Suprapubic skin (tissue), 4 donors: ENCODE results near the gene RFFL. TPM values are rescaled to one million over a fixed set of nuclear protein-coding genes. Genes with fewer than 3 reads are reported as not detected.

Source experiments
- DNase-seq, 2 donors: peaks; one replicate each; pipeline ENCODE4 v3.0.0-alpha.2; 2019; ENCODE audit warnings: low spot score in 2 of 2
- H3K27ac ChIP-seq: fragments of 200-600 bp; sonication (generic); one replicate; pipeline ENCODE4 v1.5.1; 2019
- H3K27me3 ChIP-seq: fragments of 200-600 bp; sonication (generic); one replicate; pipeline ENCODE4 v1.5.1; 2019
- H3K36me3 ChIP-seq: fragments of 200-600 bp; sonication (generic); one replicate; pipeline ENCODE4 v1.5.1; 2019
- H3K4me1 ChIP-seq: fragments of 200-600 bp; sonication (generic); one replicate; pipeline ENCODE4 v1.5.1; 2019
- H3K4me3 ChIP-seq: fragments of 200-600 bp; sonication (generic); one replicate; pipeline ENCODE4 v1.5.1; 2019; ENCODE audit warnings: mild to moderate bottlenecking
- H3K9me3 ChIP-seq: fragments of 200-600 bp; sonication (generic); one replicate; pipeline ENCODE4 v1.5.1; 2019
- CTCF ChIP-seq, 2 donors: fragments of 200-600 bp in 1 of 2; fragments of 450-650 bp in 1 of 2; sonication (generic) in 1 of 2; IDR thresholded peaks; one replicate each; pipeline ENCODE4 v1.5.1; 2016 to 2019; ENCODE audit warnings: antibody characterized with exemption in 2 of 2, mild to moderate bottlenecking in 1 of 2, moderate library complexity in 1 of 2
- EP300 ChIP-seq: sonication (generic); formaldehyde crosslinking; IDR thresholded peaks from one replicate; pipeline ENCODE4 v1.6.1; 2017; ENCODE audit warnings: antibody characterized with exemption
- POLR2A ChIP-seq, 2 donors: fragments of 450-650 bp; IDR thresholded peaks; one replicate each; pipeline ENCODE4 v1.6.1; 2017; ENCODE audit warnings: antibody characterized with exemption in 2 of 2, mild to moderate bottlenecking in 2 of 2, moderate library complexity in 2 of 2
- POLR2AphosphoS5 ChIP-seq, 3 donors: sonication (generic); formaldehyde crosslinking; IDR thresholded peaks; one replicate each; pipeline ENCODE4 v1.6.1; 2017; ENCODE audit warnings: antibody characterized with exemption in 3 of 3
- WGBS: methylation state at CpG from one replicate; pipeline ENCODE4 v1.1.5; 2018; 5-methylcytosine and 5-hydroxymethylcytosine counted together
- total RNA-seq, 4 donors: library from RNA; depleted of rRNA; stranded (reverse); fragments of >200 nt; gene quantifications; one replicate each; pipeline ENCODE4 v1.1.0, GENCODE V29; 2016

Gene RFFL
- total RNA-seq, 4 donors from 2014 or later = 12.8 to 24.0 (median 16.6) TPM

- Histone ChIP-seq H3K27ac (no peak overlapping the region), H3K9me3 (no peaks in the 10 kb centered on the region), H3K4me1 (peaks cover 40% of the 10 kb centered on the region), H3K27me3 (no peaks in the 10 kb centered on the region), H3K36me3 (no peaks in the 10 kb centered on the region), H3K4me3 (no peak overlapping the region)
- TF ChIP-seq POLR2AphosphoS5 (IDR thresholded peaks at IDR 0.05) (no peak), POLR2A (IDR thresholded peaks at IDR 0.05) (no peak), EP300 (no peak), CTCF (IDR thresholded peaks at IDR 0.05) (no peak)
- WGBS = 96% methylated on average over 8 of the region's 8 CpGs
- no peak for DNase-seq
Observed at GRCh38 chr17:35086164-35086563, 22.7 kb upstream of the RFFL start.

- Histone ChIP-seq H3K4me3 (no peak overlapping the region), H3K9me3 (no peaks in the 10 kb centered on the region)
Observed at GRCh38 chr17:35084987-35085386, 21.5 kb upstream of the RFFL start.

GRCh38 chr17:35083071-35083470, 19.6 kb upstream of the RFFL start:
- Histone ChIP-seq H3K27me3 (no peaks in the 10 kb centered on the region), H3K4me1 (peaks cover 27% of the 10 kb centered on the region), H3K36me3 (no peaks in the 10 kb centered on the region), H3K4me3 (no peak overlapping the region), H3K9me3 (no peaks in the 10 kb centered on the region), H3K27ac (no peak overlapping the region)
- 82% methylated on average over 2 of the region's 2 CpGs for WGBS
- TF ChIP-seq CTCF (IDR thresholded peaks at IDR 0.05) (no peak), EP300 (no peak), POLR2A (IDR thresholded peaks at IDR 0.05) (no peak), POLR2AphosphoS5 (IDR thresholded peaks at IDR 0.05) (no peak)
- DNase-seq = no peak

More at GRCh38 chr17:35084987-35085386, 21.5 kb upstream of the RFFL start:
- WGBS = 86% methylated on average over 2 of the region's 2 CpGs
- H3K4me1 ChIP-seq = peaks cover 36% of the 10 kb centered on the region
- DNase-seq = no peak
- TF ChIP-seq EP300 = no peak
- no peak for TF ChIP-seq CTCF (IDR thresholded peaks at IDR 0.05)
- no peak for TF ChIP-seq POLR2A (IDR thresholded peaks at IDR 0.05)
- TF ChIP-seq POLR2AphosphoS5 (IDR thresholded peaks at IDR 0.05) = no peak
- H3K36me3 ChIP-seq = no peaks in the 10 kb centered on the region
- no peak overlapping the region for H3K27ac ChIP-seq
- no peaks in the 10 kb centered on the region for H3K27me3 ChIP-seq

- Histone ChIP-seq H3K9me3 (no peaks in the 10 kb centered on the region), H3K36me3 (no peaks in the 10 kb centered on the region), H3K4me1 (peaks cover 19% of the 10 kb centered on the region), H3K4me3 (no peak overlapping the region), H3K27ac (no peak overlapping the region), H3K27me3 (no peaks in the 10 kb centered on the region)
- no peak for DNase-seq
- WGBS = 43% methylated on average over 3 of the region's 3 CpGs
- TF ChIP-seq CTCF (IDR thresholded peaks at IDR 0.05) (no peak), EP300 (no peak), POLR2A (IDR thresholded peaks at IDR 0.05) (no peak), POLR2AphosphoS5 (IDR thresholded peaks at IDR 0.05) (no peak)
Observed at GRCh38 chr17:35082073-35082657, 18.7 kb upstream of the RFFL start.

GRCh38 chr17:35081638-35082037, 18.1 kb upstream of the RFFL start:
- no peaks in the 10 kb centered on the region for H3K36me3 ChIP-seq
- no peak for DNase-seq
- H3K9me3 ChIP-seq = no peaks in the 10 kb centered on the region
- H3K4me1 ChIP-seq = peaks cover 14% of the 10 kb centered on the region
- no peak overlapping the region for H3K4me3 ChIP-seq
- no peak overlapping the region for H3K27ac ChIP-seq
- 84% methylated on average over 1 of the region's 1 CpG for WGBS
- no peaks in the 10 kb centered on the region for H3K27me3 ChIP-seq
- TF ChIP-seq POLR2AphosphoS5 (IDR thresholded peaks at IDR 0.05) (no peak), CTCF (IDR thresholded peaks at IDR 0.05) (no peak), POLR2A (IDR thresholded peaks at IDR 0.05) (no peak), EP300 (no peak)
